T-helper 1 cell treated with Interleukin-12 subunit alpha and Interleukin-12 subunit beta and Interleukin-4 antibody, amounts not matched to agents 30 μg/mL and 1 μg/mL, for 36 hours (primary cell): ENCODE results near the gene EMC6.

Source experiments
- H3K27ac Mint-ChIP-seq: one replicate; pipeline ENCODE4 v1.8.0; 2021; ENCODE audit warnings: mild to moderate bottlenecking, mixed read lengths
- H3K27me3 Mint-ChIP-seq: one replicate; pipeline ENCODE4 v1.8.0; 2021; ENCODE audit warnings: low read depth, mixed read lengths
- H3K36me3 Mint-ChIP-seq: one replicate; pipeline ENCODE4 v1.8.0; 2021; ENCODE audit warnings: low read depth, mixed read lengths
- H3K4me1 Mint-ChIP-seq: one replicate; pipeline ENCODE4 v1.8.0; 2021; ENCODE audit warnings: low read depth, mixed read lengths
- H3K4me3 Mint-ChIP-seq: one replicate; pipeline ENCODE4 v1.8.0; 2021; ENCODE audit warnings: mild to moderate bottlenecking, moderate library complexity, mixed read lengths
- H3K9me3 Mint-ChIP-seq: one replicate; pipeline ENCODE4 v1.8.0; 2021; ENCODE audit warnings: mixed read lengths

Gene EMC6

GRCh38 chr17:3663102-3664011 is 5.3 kb upstream of the EMC6 start:
- no peak overlapping the region for H3K27ac Mint-ChIP-seq
- H3K27me3 Mint-ChIP-seq = no peaks in the 10 kb centered on the region
- H3K36me3 Mint-ChIP-seq = no peaks in the 10 kb centered on the region
- H3K4me3 Mint-ChIP-seq = no peak overlapping the region
- H3K4me1 Mint-ChIP-seq = peaks cover 11% of the 10 kb centered on the region
- no peaks in the 10 kb centered on the region for H3K9me3 Mint-ChIP-seq

- no peaks in the 10 kb centered on the region for H3K9me3 Mint-ChIP-seq
- H3K4me3 Mint-ChIP-seq = peak overlapping the region; percentile 60
- no peaks in the 10 kb centered on the region for H3K27me3 Mint-ChIP-seq
- H3K36me3 Mint-ChIP-seq = peaks cover 1% of the 10 kb centered on the region
- no peak overlapping the region for H3K27ac Mint-ChIP-seq
- H3K4me1 Mint-ChIP-seq = peaks cover 19% of the 10 kb centered on the region
Measured at GRCh38 chr17:3665834-3666233, 2.8 kb upstream of the EMC6 start.

GRCh38 chr17:3666516-3666915 is 2.1 kb upstream of the EMC6 start:
- Mint-ChIP-seq H3K4me1 (peaks cover 20% of the 10 kb centered on the region), H3K9me3 (no peaks in the 10 kb centered on the region), H3K27me3 (no peaks in the 10 kb centered on the region), H3K27ac (peak overlapping the region; percentile 41), H3K36me3 (peaks cover 3% of the 10 kb centered on the region), H3K4me3 (peak overlapping the region; percentile 79)

GRCh38 chr17:3667366-3668278 is 990 bp upstream of the EMC6 start:
- H3K4me1 Mint-ChIP-seq = peaks cover 23% of the 10 kb centered on the region
- H3K4me3 Mint-ChIP-seq = peak overlapping the region; percentile 96
- peak overlapping the region; percentile 62 for H3K27ac Mint-ChIP-seq
- H3K9me3 Mint-ChIP-seq = no peaks in the 10 kb centered on the region
- peaks cover 7% of the 10 kb centered on the region for H3K36me3 Mint-ChIP-seq
- H3K27me3 Mint-ChIP-seq = no peaks in the 10 kb centered on the region

- Mint-ChIP-seq H3K27ac (peak overlapping the region; percentile 91), H3K4me1 (peaks cover 23% of the 10 kb centered on the region), H3K27me3 (no peaks in the 10 kb centered on the region), H3K4me3 (peak overlapping the region; percentile 96), H3K9me3 (no peaks in the 10 kb centered on the region), H3K36me3 (peaks cover 12% of the 10 kb centered on the region)
Measured at GRCh38 chr17:3669085-3669347, 404 bp downstream of the EMC6 start.

GRCh38 chr17:3669548-3669947 is 936 bp downstream of the EMC6 start:
- Mint-ChIP-seq H3K9me3 (no peaks in the 10 kb centered on the region), H3K4me3 (peak overlapping the region; percentile 96), H3K27me3 (no peaks in the 10 kb centered on the region), H3K27ac (peak overlapping the region; percentile 91), H3K36me3 (peaks cover 12% of the 10 kb centered on the region), H3K4me1 (peaks cover 23% of the 10 kb centered on the region)

GRCh38 chr17:3672571-3672970 is 4.0 kb downstream of the EMC6 start:
- H3K4me1 Mint-ChIP-seq = peaks cover 14% of the 10 kb centered on the region
- H3K9me3 Mint-ChIP-seq = no peaks in the 10 kb centered on the region
- H3K4me3 Mint-ChIP-seq = no peak overlapping the region
- H3K27ac Mint-ChIP-seq = no peak overlapping the region
- H3K27me3 Mint-ChIP-seq = no peaks in the 10 kb centered on the region
- peaks cover 22% of the 10 kb centered on the region for H3K36me3 Mint-ChIP-seq

- Mint-ChIP-seq H3K4me1 (peaks cover 7% of the 10 kb centered on the region), H3K27ac (no peak overlapping the region), H3K36me3 (peaks cover 32% of the 10 kb centered on the region)
Measured at GRCh38 chr17:3675886-3676285, 7.3 kb downstream of the EMC6 start.

GRCh38 chr17:3678095-3678820 is 9.6 kb downstream of the EMC6 start:
- Mint-ChIP-seq H3K27me3 (no peaks in the 10 kb centered on the region), H3K4me1 (peaks cover 17% of the 10 kb centered on the region), H3K4me3 (no peak overlapping the region), H3K27ac (no peak overlapping the region), H3K9me3 (no peaks in the 10 kb centered on the region), H3K36me3 (peaks cover 39% of the 10 kb centered on the region)

More at GRCh38 chr17:3675886-3676285, 7.3 kb downstream of the EMC6 start:
- Mint-ChIP-seq H3K9me3 (no peaks in the 10 kb centered on the region), H3K4me3 (no peak overlapping the region), H3K27me3 (no peaks in the 10 kb centered on the region)

GRCh38 chr17:3678821-3679530 is 10.4 kb downstream of the EMC6 start:
- H3K36me3 Mint-ChIP-seq = peaks cover 39% of the 10 kb centered on the region
- no peak overlapping the region for H3K27ac Mint-ChIP-seq
- no peaks in the 10 kb centered on the region for H3K27me3 Mint-ChIP-seq
- no peaks in the 10 kb centered on the region for H3K9me3 Mint-ChIP-seq
- peaks cover 22% of the 10 kb centered on the region for H3K4me1 Mint-ChIP-seq
- no peak overlapping the region for H3K4me3 Mint-ChIP-seq

GRCh38 chr17:3679531-3680126 is 11.0 kb downstream of the EMC6 start:
- H3K4me1 Mint-ChIP-seq = peaks cover 24% of the 10 kb centered on the region
- peak overlapping the region; percentile 57 for H3K27ac Mint-ChIP-seq
- no peaks in the 10 kb centered on the region for H3K27me3 Mint-ChIP-seq
- peaks cover 42% of the 10 kb centered on the region for H3K36me3 Mint-ChIP-seq
- no peak overlapping the region for H3K4me3 Mint-ChIP-seq
- no peaks in the 10 kb centered on the region for H3K9me3 Mint-ChIP-seq

GRCh38 chr17:3681057-3681456 is 12.4 kb downstream of the EMC6 start:
- Mint-ChIP-seq H3K27me3 (no peaks in the 10 kb centered on the region), H3K36me3 (peaks cover 37% of the 10 kb centered on the region), H3K4me1 (peaks cover 26% of the 10 kb centered on the region), H3K4me3 (no peak overlapping the region), H3K27ac (no peak overlapping the region), H3K9me3 (no peaks in the 10 kb centered on the region)

GRCh38 chr17:3681565-3681964 is 13.0 kb downstream of the EMC6 start:
- H3K36me3 Mint-ChIP-seq = peaks cover 34% of the 10 kb centered on the region
- no peaks in the 10 kb centered on the region for H3K27me3 Mint-ChIP-seq
- H3K4me3 Mint-ChIP-seq = no peak overlapping the region
- H3K9me3 Mint-ChIP-seq = no peaks in the 10 kb centered on the region
- H3K27ac Mint-ChIP-seq = peak overlapping the region; percentile 65
- H3K4me1 Mint-ChIP-seq = peaks cover 26% of the 10 kb centered on the region
